NCI-H774 (cell line): ENCODE results near the gene TMEM263.
A peak's percentile ranks its signal among the peaks of the same experiment; 100 is the strongest.

Source experiments
- DNase-seq: peaks from one replicate; lab custom pipeline; 2025; lab: John Stamatoyannopoulos, UW

The TMEM263 gene

GRCh38 chr12:106950591-106950990 lies 5.1 kb upstream of the TMEM263 start:
- no peak for DNase-seq

- no peak for DNase-seq
These were observed 2.1 kb upstream of the TMEM263 start for GRCh38 chr12:106953352-106954250.

- no peak for DNase-seq
These were observed 988 bp upstream of the TMEM263 start for GRCh38 chr12:106954462-106955376.

- peak; percentile 76 for DNase-seq
These were observed 406 bp downstream of the TMEM263 start for GRCh38 chr12:106956048-106956578.

GRCh38 chr12:106957583-106957982 lies 1.9 kb downstream of the TMEM263 start:
- DNase-seq, result no peak

GRCh38 chr12:106960443-106960842 lies 4.7 kb downstream of the TMEM263 start:
- no peak for DNase-seq

- no peak for DNase-seq
These were observed 6.6 kb downstream of the TMEM263 start for GRCh38 chr12:106962286-106962685.

- DNase-seq, result no peak
These were observed 8.8 kb downstream of the TMEM263 start for GRCh38 chr12:106964526-106964925.

GRCh38 chr12:106971065-106971464 lies 15.4 kb downstream of the TMEM263 start:
- DNase-seq, result no peak

- no peak for DNase-seq
These were observed 17.8 kb downstream of the TMEM263 start for GRCh38 chr12:106973545-106973944.

GRCh38 chr12:106974511-106974910 lies 18.8 kb downstream of the TMEM263 start:
- peak; percentile 60 for DNase-seq

GRCh38 chr12:106975098-106975497 lies 19.4 kb downstream of the TMEM263 start:
- DNase-seq, result no peak

- DNase-seq, result no peak
These were observed 20.4 kb downstream of the TMEM263 start for GRCh38 chr12:106975993-106976658.

GRCh38 chr12:106976668-106977067 lies 21.0 kb downstream of the TMEM263 start:
- DNase-seq, result no peak

- DNase-seq, result peak; percentile 53
These were observed 22.5 kb downstream of the TMEM263 start for GRCh38 chr12:106978035-106978800.

- no peak for DNase-seq
These were observed 25.2 kb downstream of the TMEM263 start for GRCh38 chr12:106980944-106981343.

- DNase-seq, result no peak
These were observed 26.1 kb downstream of the TMEM263 start for GRCh38 chr12:106981788-106982187.

GRCh38 chr12:106982229-106982628 lies 26.5 kb downstream of the TMEM263 start:
- DNase-seq, result no peak

GRCh38 chr12:106984588-106985137 lies 29.0 kb downstream of the TMEM263 start:
- no peak for DNase-seq

- DNase-seq, result no peak
These were observed 29.8 kb downstream of the TMEM263 start for GRCh38 chr12:106985479-106985878.

GRCh38 chr12:106986135-106986534 lies 30.4 kb downstream of the TMEM263 start:
- no peak for DNase-seq
